Caki2 (cell line): ENCODE data around the gene MUC12. TPM values are rescaled to one million over a fixed set of nuclear protein-coding genes. Genes with fewer than 3 reads are reported as not detected.
"Not testable (repeated sequence)": the region's sequence is repeated elsewhere in the genome, so short reads cannot be mapped to it uniquely, and the experiment has no call there.

ENCODE experiments used
- DNase-seq: peaks from one replicate; pipeline ENCODE4 v3.0.0-alpha.2; 2015; ENCODE audit warnings: low read depth
- in situ Hi-C: cut with HindIII; loops from 2 replicates; pipeline ENCODE4 v1.10.0; 2016; ENCODE audit warnings: low sequenced_read_pairs, low pct_unique_long_range_greater_than_20kb, mixed read lengths
- total RNA-seq: library from RNA; depleted of rRNA; stranded (reverse); fragments of >200 nt; shearing (Covaris generic); gene quantifications from 2 replicates; pipeline ENCODE4 v1.2.3, GENCODE V29; 2014; ENCODE audit warnings: low replicate concordance; rRNA removed

The MUC12 gene
- total RNA-seq, 1 experiment from 2014 or later: 1.3 TPM

DNA sequence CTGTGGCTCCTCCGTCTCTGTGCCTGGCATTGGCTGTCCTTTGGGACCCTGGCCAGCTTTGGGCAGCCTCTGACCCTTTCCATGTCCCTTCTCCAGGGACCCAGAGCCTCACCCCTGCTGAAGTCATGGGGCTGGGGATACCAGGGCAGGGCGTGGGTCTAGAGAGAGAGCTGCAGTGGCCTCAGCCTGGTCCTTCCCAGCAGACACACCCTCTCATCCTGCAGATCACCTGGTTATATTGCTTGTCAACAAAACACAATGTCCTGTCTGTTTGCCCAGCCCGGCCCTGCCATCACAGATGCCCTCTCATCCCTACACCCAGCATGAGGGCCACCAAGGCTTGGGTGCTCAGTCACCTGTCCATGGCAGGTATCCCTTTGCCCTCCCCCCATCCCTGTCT is 52.3 kb downstream of the MUC12 start:
- in situ Hi-C loops: no loop called here
- no peak for DNase-seq

DNA sequence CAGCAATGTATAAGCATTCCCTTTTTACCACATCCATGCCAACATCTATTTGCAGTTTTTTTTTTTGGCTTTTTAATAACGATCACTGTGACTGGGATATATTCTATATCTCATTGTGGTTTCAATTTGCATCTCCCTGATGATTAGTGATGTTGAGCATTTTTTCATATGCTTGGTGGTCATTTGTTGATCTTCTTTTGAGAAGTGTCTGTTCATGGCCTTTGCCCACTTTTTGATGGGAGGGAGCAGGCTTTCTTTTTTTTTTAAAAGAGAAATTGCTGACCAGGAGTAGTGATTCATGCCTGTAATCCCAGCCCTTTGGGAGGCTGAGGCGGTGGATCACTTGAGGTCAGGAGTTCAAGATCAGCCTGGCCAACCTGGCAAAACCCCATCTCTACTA is 54.5 kb downstream of the MUC12 start:
- in situ Hi-C loops: no loop called here
- DNase-seq: no peak

DNA sequence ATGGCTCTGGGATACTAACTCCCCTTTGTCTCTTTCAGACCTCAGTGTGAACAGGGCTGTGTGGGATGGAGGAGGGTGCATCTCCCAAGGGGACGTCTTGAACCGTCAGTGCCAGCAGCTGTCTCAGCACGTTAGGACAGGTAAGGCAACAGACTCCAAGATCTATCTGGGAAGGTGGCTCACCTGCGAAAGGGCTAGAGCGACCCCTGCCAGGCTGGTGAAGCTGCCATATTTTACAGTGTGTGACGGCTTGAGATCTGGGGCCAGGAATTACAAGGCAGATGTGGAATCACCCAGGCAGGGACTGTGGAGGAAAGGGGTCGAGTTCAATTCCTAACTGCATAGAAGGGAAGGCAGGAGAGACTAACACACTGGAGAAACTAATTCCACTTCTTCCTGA is 61.7 kb downstream of the MUC12 start:
- in situ Hi-C loops: no loop called here
- DNase-seq: no peak

DNA sequence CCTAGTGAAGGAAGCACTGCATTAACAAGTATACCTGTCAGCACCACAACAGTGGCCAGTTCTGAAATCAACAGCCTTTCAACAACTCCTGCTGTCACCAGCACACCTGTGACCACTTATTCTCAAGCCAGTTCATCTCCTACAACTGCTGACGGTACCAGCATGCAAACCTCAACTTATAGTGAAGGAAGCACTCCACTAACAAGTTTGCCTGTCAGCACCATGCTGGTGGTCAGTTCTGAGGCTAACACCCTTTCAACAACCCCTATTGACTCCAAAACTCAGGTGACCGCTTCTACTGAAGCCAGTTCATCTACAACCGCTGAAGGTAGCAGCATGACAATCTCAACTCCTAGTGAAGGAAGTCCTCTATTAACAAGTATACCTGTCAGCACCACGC is 66.6 kb downstream of the MUC12 start:
- no peak for DNase-seq
- in situ Hi-C loops: no loop called here

DNA sequence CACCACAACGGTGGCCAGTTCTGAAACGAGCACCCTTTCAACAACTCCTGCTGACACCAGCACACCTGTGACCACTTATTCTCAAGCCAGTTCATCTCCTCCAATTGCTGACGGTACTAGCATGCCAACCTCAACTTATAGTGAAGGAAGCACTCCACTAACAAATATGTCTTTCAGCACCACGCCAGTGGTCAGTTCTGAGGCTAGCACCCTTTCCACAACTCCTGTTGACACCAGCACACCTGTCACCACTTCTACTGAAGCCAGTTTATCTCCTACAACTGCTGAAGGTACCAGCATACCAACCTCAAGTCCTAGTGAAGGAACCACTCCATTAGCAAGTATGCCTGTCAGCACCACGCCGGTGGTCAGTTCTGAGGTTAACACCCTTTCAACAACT is 71.9 kb downstream of the MUC12 start:
- DNase-seq, in situ Hi-C loops: not testable (repeated sequence)

DNA sequence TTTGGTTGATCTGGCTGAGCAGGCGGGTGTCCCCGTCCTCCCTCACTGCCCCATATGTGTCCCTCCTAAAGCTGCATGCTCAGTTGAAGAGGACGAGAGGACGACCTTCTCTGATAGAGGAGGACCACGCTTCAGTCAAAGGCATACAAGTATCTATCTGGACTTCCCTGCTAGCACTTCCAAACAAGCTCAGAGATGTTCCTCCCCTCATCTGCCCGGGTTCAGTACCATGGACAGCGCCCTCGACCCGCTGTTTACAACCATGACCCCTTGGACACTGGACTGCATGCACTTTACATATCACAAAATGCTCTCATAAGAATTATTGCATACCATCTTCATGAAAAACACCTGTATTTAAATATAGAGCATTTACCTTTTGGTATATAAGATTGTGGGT is 89.0 kb downstream of the MUC12 start:
- in situ Hi-C loops: no loop called here
- peak; percentile 54 for DNase-seq

DNA sequence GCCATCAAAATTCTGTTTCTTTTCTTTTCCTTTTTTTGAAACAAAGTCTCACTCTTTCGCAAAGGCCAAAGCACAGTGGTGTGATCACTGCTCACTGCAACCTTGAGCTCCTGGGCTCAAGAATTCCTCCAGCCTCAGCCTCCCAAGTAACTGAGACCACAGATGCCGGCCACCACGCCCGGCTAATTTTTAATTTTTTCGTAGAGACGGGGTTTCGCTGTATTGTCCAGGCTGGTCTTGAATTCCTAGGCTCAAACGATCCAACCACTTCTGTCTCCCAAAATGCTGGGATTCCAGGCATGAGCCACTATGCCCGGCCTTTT is 90.2 kb downstream of the MUC12 start:
- in situ Hi-C loops: no loop called here
- no peak for DNase-seq

DNA sequence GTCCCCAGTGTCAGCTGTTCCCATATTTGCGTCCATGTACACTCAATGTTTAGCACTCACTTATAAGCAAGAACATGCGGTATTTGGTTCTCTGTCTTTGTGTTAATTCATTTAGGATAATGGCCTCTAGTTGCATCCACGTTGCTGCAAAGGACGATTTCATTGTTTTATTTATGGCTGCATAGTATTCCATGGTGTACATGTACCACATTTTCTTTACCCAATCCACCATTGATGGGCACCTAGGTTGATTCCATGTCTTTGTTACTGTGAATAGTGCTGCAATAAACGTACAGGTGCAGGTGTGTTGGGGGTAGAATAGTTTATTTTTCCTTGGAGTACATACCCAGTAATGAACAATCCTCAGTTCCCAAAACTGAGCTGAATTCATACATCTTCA is 91.6 kb downstream of the MUC12 start:
- in situ Hi-C loops: no loop called here
- no peak for DNase-seq

DNA sequence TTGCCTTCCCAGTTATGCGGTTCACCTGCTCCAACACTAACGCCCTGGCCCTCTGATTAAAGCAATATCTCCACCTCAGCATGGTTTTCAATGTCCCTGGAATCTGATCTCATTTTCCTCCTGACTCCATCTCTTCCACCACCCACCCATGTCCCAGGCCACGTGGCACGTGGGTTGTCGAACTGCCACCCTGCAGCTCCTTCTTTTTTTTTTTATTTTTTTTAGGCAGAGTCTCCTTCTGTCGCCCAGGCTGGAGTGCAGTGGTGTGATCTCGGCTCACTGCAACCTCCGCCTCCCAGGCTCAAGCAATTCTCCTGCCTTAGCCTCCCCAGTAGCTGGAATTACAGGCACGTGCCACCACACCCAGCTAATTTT is 94.8 kb downstream of the MUC12 start:
- DNase-seq, in situ Hi-C loops: not testable (repeated sequence)

DNA sequence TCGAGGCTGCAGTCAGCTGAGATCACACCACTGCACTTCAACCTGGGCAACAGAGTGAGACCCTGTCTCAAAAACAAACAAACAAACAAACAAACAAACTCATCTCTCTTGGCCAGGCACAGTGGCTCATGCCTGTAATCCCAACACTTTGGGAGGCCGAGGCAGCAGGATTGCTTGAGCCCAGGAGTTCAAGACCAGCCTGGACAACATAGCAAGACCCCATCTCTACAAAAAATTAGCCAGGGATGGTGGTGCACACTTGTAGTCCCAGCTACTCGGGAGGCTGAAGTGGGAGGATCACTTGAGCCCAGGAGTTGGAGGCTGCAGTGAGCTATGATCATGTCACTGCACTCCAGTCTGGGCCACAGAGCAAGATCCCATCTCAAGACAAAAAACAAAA is 95.8 kb downstream of the MUC12 start:
- in situ Hi-C loops, DNase-seq: not testable (repeated sequence)

DNA sequence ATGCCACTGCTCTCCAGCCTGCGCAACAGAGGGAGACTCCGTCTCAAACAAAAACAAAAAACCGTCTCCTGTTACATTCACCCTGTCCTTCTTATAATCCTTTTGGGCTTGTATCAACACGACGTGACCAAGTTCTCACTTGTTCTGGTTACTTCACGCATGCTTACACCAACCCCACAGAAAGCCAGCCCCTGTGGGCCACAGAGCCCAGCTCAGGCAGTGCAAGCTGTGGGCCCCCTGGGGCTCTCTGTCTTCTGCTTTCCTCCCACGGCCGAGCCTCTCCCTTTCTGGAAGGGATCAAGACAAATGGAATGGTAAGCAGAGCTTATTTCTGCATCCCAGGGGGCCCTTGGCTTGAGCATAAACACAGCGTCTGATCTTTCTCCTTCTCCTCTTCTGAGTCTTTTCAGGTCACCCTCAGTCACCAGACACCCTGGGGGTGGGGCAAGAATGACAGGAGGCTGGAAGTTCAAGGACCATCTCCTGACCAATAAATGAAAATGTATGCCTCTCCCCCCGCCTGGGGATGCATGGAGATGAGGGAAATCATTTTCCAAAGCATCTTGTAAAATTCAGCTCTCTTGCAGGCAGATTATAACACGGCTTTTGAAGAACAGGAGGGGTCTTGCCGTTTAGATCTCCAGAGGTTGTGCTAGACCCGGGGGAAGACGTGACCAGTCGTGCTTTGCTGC is 96.9 kb downstream of the MUC12 start:
- DNase-seq: no peak
- in situ Hi-C loops: no loop called here

DNA sequence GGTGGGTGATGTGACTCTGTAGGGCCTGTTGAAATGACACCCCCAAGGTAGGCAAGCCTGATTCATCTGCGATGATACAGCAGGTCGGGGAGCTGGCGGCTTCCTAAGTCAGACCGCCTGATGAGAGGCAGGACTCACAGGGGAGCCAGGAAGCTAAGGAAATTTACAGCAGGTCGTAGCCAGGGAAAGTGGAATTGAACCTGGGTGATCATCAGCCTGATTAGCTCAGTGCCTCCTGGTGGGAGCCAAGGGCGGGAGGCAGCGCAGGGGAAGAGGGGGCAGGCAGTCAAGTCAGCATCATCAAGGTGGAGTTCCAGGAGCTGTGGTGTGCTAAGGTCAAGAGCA is 97.4 kb downstream of the MUC12 start:
- in situ Hi-C loops: no loop called here
- DNase-seq: no peak

DNA sequence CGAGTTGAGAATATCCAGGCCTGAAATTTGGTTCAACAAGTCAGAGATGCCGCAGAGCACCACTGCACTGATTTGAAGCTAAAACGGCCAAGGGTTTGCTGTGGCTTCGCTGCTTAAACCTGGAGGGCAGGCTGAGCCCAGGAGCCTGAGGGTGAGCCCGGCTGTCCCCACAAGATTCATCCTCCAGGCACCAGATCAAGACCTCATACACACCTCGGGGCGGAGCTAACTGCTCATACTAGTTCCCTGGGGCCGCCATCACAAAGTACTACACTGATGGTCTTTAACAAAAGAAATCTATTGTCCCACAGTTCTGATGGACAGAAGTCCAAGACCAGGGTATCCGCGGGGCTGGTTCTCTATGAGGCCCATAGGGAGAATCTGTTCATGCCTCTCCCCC is 99.0 kb downstream of the MUC12 start:
- in situ Hi-C loops: no loop called here
- no peak for DNase-seq

Other genes with a start within 250 kb of the MUC12 start
- not detected in 2 replicates for gene EPO, start 249.1 kb upstream of the MUC12 start, total RNA-seq
- gene ZAN, start 236.0 kb upstream of the MUC12 start, total RNA-seq: not detected in 2 replicates
- gene EPHB4, start 142.0 kb upstream of the MUC12 start, total RNA-seq: 31.9 and 43.6 TPM in 2 replicates
- 16.5 and 19.8 TPM in 2 replicates for gene SLC12A9, start 116.9 kb upstream of the MUC12 start, total RNA-seq
- 234 and 286 TPM in 2 replicates for gene TRIP6, start 102.2 kb upstream of the MUC12 start, total RNA-seq
- 72.5 and 75.8 TPM in 2 replicates for gene SRRT, start 94.5 kb upstream of the MUC12 start, total RNA-seq
- gene UFSP1, start 79.8 kb upstream of the MUC12 start, total RNA-seq: 7.4 and 11.8 TPM in 2 replicates
- gene ACHE, start 73.7 kb upstream of the MUC12 start, total RNA-seq: not detected in 2 replicates
- gene MUC3A, start 20.0 kb upstream of the MUC12 start, total RNA-seq: 0.20 TPM in 1 of 2 replicates, not detected in the other
- not detected in 2 replicates for gene MUC17, start 50.5 kb downstream of the MUC12 start, total RNA-seq
- 4.1 and 6.8 TPM in 2 replicates for gene TRIM56, start 115.9 kb downstream of the MUC12 start, total RNA-seq
- 36.7 and 42.4 TPM in 2 replicates for gene SERPINE1, start 157.5 kb downstream of the MUC12 start, total RNA-seq
- 296 and 312 TPM in 2 replicates for gene AP1S1, start 184.9 kb downstream of the MUC12 start, total RNA-seq
- 0.14 and 0.74 TPM in 2 replicates for gene VGF, start 196.0 kb downstream of the MUC12 start, total RNA-seq
- not detected in 2 replicates for gene NAT16, start 210.7 kb downstream of the MUC12 start, total RNA-seq
- gene MOGAT3, start 231.5 kb downstream of the MUC12 start, total RNA-seq: not detected in 2 replicates
- 33.6 and 68.2 TPM in 2 replicates for gene PLOD3, start 248.0 kb downstream of the MUC12 start, total RNA-seq
- gene ZNHIT1, start 248.6 kb downstream of the MUC12 start, total RNA-seq: 84.0 and 106 TPM in 2 replicates